AG04449 (cell line): ENCODE results near the gene ESPNL.
"Not testable (repeated sequence)": the region's sequence is repeated elsewhere in the genome, so short reads cannot be mapped to it uniquely, and the experiment has no call there.

Experiments used
- CTCF ChIA-PET: fragments of 350-600 bp; formaldehyde crosslinking; extraction: SDS; loops from one replicate; lab custom pipeline; 2021; ENCODE audit warnings: antibody characterized with exemption; lab: Yijun Ruan, JAX
- POLR2A ChIA-PET: fragments of 400-600, 350-600 bp; formaldehyde crosslinking; extraction: SDS; loops from one replicate; lab custom pipeline; 2020; ENCODE audit warnings: antibody characterized with exemption, inconsistent platforms; lab: Yijun Ruan, JAX
- DNase-seq: peaks from one replicate; pipeline ENCODE4 v3.0.0-alpha.2; 2010; ENCODE audit warnings: low read depth, low spot score
- H3K4me3 ChIP-seq: 2 replicates; pipeline ENCODE4 v1.5.1; 2011; ENCODE audit warnings: low read depth, mild to moderate bottlenecking, control low read depth, low read length
- CTCF ChIP-seq: IDR thresholded peaks from one replicate; pipeline ENCODE4 v1.5.1; 2011; ENCODE audit warnings: mild to moderate bottlenecking, moderate library complexity, low read length, control low read depth, inconsistent platforms; ENCODE audit not compliant: insufficient read depth; ENCODE audit errors: missing control alignments

ESPNL gene

DNA sequence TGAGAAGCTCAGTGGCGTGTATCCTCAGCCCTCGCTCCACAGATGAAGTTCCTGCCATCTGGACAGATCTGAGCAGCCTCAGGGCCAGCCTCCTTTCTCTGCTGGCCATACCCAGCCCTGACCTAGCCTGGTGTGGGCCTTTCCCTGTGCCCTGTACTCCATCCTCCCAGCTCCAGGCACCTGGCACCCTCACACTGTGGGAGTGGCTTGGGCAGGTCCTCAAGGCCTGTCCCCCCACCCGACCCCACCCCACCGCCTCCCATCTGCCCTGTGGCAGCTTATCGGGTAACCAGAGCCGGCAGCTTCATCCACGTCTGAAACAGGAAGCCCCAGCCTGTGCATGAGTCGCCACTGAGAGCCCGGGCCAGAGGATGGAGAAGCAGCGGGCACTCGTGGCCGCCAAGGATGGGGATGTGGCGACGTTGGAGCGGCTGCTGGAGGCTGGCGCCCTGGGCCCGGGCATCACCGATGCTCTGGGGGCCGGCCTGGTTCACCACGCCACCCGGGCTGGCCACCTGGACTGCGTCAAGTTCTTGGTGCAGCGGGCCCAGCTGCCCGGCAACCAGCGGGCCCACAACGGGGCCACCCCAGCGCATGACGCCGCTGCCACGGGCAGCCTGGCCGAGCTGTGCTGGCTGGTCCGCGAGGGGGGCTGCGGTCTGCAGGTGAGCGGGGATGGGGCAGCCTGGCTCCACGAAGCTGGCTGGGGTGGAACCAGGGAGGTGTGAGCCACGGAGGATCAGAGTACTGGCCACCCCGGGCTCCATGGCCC is at the start of gene ESPNL:
Gene ESPNL (plus strand): TSS at position 292 of the 772 bp plus-strand sequence. CDS start 80 bp downstream, at position 372.
- POLR2A ChIA-PET = no interaction called here
- CTCF ChIA-PET = no interaction called here
- no peak for DNase-seq
- H3K4me3 ChIP-seq = no peak within 1 kb of the TSS
- no peak for TF ChIP-seq CTCF

- DNase-seq = no peak
- ChIA-PET POLR2A (no interaction called here), CTCF (interaction anchor here (1.0 kb wide), 1 partner anchor 12 kb away, joined by 3 read pairs; no protein-coding TSS in a partner anchor)
- no peak for TF ChIP-seq CTCF
- no peak overlapping the region for H3K4me3 ChIP-seq
Observed at GRCh38 chr2:238053191-238053776, 46.9 kb upstream of the ESPNL start.

GRCh38 chr2:238055841-238056240 is 44.3 kb upstream of the ESPNL start:
- TF ChIP-seq CTCF = no peak
- CTCF ChIA-PET = interaction anchor here (0.6 kb wide), 1 partner anchor 58 kb away, joined by 3 read pairs; no protein-coding TSS in a partner anchor
- no peak overlapping the region for H3K4me3 ChIP-seq
- POLR2A ChIA-PET = interaction anchor here (0.7 kb wide), 1 partner anchor 502 kb away, joined by 3 read pairs; no protein-coding TSS in a partner anchor
- DNase-seq = no peak

GRCh38 chr2:238057696-238058575 is 42.2 kb upstream of the ESPNL start:
- H3K4me3 ChIP-seq, POLR2A ChIA-PET, CTCF ChIA-PET, DNase-seq: not testable (repeated sequence)

GRCh38 chr2:238059505-238059904 is 40.6 kb upstream of the ESPNL start:
- no peak overlapping the region; the same call in 1 of the 2 replicates for H3K4me3 ChIP-seq
- ChIA-PET CTCF (no interaction called here), POLR2A (interaction anchor here (0.6 kb wide), 1 partner anchor 9 kb away, joined by 4 read pairs; no protein-coding TSS in a partner anchor)
- TF ChIP-seq CTCF = no peak
- DNase-seq = no peak

DNA sequence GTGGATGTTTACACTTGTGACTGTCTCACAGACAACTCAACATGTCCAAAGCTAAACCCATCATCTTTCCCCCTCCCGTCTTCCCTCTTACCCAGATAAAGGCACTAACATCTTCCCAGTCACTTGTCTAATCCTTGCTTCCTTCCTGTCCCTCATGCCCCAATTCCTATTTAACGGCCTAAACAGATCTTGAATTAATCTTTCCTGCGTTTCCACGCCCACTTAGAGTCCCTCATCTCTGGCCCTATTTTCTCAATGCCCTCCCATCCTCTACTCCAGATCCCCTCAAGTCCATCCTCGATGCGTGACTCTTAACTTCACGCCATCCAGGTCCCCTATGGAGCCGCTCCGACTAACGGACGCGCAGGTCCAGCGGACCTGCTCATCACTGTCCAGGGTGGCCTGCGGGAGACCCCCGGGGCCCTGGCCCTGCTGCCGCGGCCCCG is 40.0 kb upstream of the ESPNL start:
- ChIA-PET CTCF (interaction anchor here (2.0 kb wide), 1 partner anchor 12 kb away, joined by 8 read pairs; no protein-coding TSS in a partner anchor), POLR2A (interaction anchor here (0.6 to 1.0 kb wide), 2 partner anchors 8 to 33 kb away, joined by 3 to 4 read pairs; no protein-coding TSS in a partner anchor)
- no peak for DNase-seq
- peak overlapping the region; percentile 79 for H3K4me3 ChIP-seq
- no peak for TF ChIP-seq CTCF
